ENCODE measurements around the gene ZNF776.
A peak's percentile ranks its signal among the peaks of the same experiment; 100 is the strongest.
"Not testable (repeated sequence)": the region's sequence is repeated elsewhere in the genome, so short reads cannot be mapped to it uniquely, and the experiment has no call there.

The ZNF776 gene

GRCh38 chr19:57746580-57747471 lies at the start of gene ZNF776:
Gene ZNF776 (plus strand): TSS chr19:57746815. CDS start chr19:57747059, 244 bp downstream.
- peak; percentile 61 to 82 (median 74) for DNase-seq (ENCODE audit: low read depth in 3 of 3)

DNA sequence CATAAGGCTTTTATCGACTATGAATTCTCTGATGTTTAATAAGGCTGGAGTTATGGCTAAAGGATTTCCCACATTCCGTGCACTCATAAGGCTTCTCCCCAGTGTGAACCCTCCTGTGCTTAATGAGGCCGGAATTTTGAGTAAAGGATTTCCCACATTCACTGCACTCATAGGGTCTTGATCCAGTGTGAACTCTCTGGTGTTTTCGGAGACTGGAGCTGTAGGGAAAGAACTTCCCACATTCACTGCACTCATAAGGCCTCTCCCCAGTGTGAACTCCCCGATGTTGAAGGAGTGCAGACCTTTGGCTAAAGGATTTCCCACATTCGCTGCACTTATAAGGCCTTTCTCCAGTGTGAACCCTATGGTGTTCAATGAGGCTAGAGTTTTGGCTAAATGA lies 45.0 kb upstream of the ZNF776 start:
- DNase-seq (ENCODE audit: low read depth in 3 of 3): no peak

GRCh38 chr19:57706346-57706745 lies 40.3 kb upstream of the ZNF776 start:
- DNase-seq (ENCODE audit: low read depth in 3 of 3): no peak

DNA sequence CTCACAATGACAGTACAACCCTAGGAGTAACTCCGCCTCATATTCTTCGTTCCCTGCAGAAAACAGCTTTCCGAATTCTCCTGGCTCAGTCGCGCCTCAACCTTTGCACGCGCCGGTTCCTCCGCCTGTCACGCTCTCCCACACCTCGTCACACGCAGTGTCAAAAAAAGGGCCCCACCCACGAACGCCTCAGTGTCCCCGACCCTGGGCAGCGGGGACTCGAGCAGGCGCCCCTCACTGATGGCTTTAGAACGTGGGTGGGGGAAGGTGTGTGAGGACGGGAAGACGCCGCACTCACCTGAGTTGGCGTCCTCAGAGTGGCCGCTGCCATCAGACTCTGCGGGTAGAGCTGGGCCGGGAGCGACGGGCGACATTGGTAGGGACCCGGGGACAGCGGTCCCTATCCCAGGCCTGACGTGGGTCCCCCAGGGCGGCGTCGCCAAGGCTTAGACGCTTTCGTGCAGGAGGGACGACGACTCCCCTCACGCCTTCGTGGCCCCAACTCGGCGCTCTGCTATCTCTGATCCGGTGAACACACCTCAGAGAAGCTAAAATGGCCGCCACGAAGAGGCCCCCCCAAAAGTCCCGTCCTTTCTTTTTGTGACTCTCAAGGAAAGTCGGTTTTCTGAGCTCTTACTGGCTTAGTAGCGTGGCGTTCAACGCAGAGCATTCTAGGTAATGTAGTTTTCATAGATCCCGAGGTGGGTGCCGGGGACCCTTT lies 37.8 kb upstream of the ZNF776 start, which contains the start of gene ZNF154:
TSS of gene ZNF154 (minus strand) at position 564 of the 721 bp plus-strand sequence. CDS start at position 331, 233 bp downstream.
- DNase-seq (ENCODE audit: low read depth in 3 of 3): peak in 1 of 3 experiments; percentile 7

- no peak for DNase-seq (ENCODE audit: low read depth in 3 of 3)
These were observed 37.0 kb upstream of the ZNF776 start for GRCh38 chr19:57709616-57710015.

DNA sequence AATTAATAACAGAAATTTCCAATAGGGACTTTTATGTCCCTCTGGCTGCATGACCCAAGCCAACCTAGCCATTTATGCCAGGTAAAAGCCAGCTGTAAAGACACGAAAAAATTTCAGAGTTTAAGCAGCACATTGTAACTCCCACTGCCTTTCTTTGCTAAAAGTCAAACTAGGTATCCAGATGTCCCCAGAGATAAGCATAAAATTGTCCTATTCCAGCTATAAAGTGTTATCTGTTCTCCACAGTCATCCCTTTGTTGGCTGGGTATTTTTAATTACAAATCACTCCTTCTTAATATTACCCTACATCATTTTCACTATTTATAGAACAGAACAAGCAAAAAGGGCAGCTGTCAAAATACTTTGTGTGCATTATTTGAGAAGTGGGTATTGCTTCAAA lies 34.4 kb upstream of the ZNF776 start:
- DNase-seq (ENCODE audit: low read depth in 3 of 3): no peak

DNA sequence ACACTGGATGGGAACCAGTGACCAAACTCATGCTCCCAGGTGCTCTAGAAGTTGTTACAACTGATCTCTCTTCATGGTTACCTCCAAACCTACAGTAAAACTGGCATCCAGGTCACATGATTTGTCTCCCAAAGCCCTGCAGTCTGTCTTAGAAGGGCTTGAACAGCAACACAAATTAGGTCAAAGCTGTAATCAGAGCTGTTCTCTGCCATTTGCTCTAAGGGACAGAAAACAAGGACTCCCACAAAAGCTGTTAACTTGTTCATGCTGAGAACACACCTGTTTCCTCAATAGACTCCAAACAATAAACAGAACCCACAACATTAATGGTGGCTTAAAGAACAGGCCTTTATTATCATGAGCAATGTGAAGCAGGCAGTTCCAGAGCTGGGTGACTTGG lies 27.2 kb upstream of the ZNF776 start:
- DNase-seq (ENCODE audit: low read depth in 3 of 3): no peak

DNA sequence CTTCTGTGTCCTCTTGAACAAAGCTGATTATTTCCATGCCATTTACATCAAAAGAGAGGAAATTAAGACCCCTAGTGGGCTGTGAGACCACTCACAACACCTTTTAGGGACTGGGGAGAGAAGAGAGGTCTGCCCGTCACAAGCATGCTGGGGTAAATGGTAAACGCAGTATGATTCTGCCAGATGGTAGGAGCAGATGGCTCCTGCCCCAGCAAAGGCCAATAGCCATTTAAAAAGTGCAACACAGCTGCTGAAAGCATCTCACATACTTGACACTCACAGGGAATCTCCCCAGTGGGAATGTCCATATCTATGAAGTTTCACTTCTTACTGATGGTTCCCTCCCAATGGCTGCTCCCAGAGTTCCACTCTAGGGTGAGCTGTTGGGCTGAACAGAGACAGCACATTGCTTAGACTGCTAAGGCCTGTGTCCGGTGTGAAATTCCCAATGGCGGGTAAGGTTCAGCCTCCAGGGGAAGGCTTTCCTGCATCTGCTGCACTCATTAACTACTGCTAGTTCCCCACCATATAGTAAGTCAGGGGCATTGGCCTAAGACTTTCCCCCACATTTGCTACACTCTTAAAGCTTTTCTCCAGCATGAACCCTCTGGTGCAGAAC lies 26.6 kb upstream of the ZNF776 start:
- no peak for DNase-seq (ENCODE audit: low read depth in 3 of 3)

GRCh38 chr19:57720878-57721277 lies 25.7 kb upstream of the ZNF776 start:
- DNase-seq (ENCODE audit: low read depth in 3 of 3): no peak

DNA sequence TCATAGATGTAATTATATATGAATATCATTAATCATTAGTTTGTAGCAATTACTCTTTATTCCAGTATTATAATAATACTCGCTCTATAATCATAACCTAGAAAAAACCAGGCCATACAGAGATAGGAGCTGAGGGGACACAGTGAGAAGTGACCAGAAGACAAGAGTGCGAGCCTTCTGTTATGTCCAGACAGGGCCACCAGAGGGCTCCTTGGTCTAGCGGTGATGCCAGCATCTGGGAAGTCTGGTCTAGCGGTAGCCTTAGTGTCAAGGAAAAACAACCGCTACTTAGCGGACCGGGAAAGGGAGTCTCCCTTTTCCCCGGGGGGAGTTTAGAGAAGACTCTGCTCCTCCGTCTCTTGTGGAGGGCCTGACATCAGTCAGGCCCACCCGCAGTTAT lies 8.3 kb upstream of the ZNF776 start:
- DNase-seq (ENCODE audit: low read depth in 3 of 3): peak in 1 of 3 experiments; percentile 34

GRCh38 chr19:57738770-57739169 lies 7.8 kb upstream of the ZNF776 start:
- DNase-seq (ENCODE audit: low read depth in 3 of 3): not testable (repeated sequence)

GRCh38 chr19:57747472-57747807 lies 825 bp downstream of the ZNF776 start:
- no peak for DNase-seq (ENCODE audit: low read depth in 3 of 3)

DNA sequence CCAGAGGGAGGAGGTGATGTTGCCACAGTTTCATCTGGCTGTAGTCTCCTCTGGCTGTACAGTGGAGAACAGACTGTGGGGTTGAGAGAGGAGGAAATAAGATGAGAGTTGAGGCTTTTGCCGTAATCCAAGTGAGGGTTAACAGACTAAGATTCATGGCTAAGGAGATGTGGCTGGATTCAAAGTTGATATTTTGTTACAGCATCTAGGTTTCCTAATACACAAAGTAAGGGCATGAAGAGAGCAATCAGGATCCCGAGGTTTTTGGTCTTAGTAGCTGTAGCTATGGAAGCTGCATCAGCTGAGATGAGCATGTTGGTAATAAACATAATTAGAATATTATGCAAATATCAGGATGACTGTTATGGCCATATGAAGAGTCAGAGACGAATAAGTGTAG lies 1.4 kb downstream of the ZNF776 start:
- no peak for DNase-seq (ENCODE audit: low read depth in 3 of 3)

- DNase-seq (ENCODE audit: low read depth in 3 of 3): no peak
These were observed 7.6 kb downstream of the ZNF776 start for GRCh38 chr19:57754091-57754673.

DNA sequence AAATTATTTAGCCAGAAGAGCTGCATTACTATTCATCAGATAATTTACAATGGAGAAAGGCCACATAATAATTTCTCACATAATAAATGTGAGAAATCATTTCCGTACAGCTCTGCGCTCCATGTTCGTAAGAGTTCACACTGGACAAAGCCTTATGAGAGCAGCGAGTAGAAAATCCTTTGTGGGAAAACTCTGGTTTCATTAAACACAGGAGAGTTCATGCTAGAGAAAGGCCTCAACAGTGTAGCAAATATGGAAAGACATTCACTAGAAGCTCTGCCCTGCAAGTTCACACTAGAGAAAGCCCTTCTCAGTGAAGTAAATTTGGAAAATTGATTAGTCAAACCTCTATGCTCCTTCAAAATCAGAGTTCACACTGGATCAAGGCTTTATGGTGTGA lies 8.4 kb downstream of the ZNF776 start:
- no peak for DNase-seq (ENCODE audit: low read depth in 3 of 3)

- DNase-seq (ENCODE audit: low read depth in 3 of 3): no peak
These were observed 11.3 kb downstream of the ZNF776 start for GRCh38 chr19:57757941-57758340.

DNA sequence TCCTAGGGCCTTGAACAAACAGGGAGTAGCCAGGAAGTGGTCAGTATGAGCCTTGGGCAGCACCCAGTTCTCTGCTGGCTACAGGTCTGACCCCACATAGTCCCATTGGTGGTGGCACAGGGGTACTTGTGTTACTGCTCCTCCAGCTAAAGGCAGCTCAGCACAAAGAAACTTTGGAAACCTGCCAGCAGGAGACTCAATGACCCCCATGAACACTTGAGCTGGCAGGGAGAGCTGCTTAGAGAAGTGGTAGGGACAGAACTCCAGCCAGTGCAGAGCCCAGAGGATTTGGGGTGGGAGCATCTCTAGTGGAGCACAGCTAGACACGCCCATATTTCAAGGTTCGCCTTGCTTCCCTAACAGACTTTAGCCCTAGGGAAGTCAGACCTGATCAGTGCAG lies 12.5 kb downstream of the ZNF776 start:
- DNase-seq (ENCODE audit: low read depth in 3 of 3): no peak

GRCh38 chr19:57769345-57770131 lies 22.9 kb downstream of the ZNF776 start, which contains the start of gene ZNF586:
Gene ZNF586 (plus strand): TSS chr19:57769676. CDS start chr19:57769843, 167 bp downstream.
- DNase-seq (ENCODE audit: low read depth in 3 of 3): peak; percentile 76 to 83 (median 77)

DNA sequence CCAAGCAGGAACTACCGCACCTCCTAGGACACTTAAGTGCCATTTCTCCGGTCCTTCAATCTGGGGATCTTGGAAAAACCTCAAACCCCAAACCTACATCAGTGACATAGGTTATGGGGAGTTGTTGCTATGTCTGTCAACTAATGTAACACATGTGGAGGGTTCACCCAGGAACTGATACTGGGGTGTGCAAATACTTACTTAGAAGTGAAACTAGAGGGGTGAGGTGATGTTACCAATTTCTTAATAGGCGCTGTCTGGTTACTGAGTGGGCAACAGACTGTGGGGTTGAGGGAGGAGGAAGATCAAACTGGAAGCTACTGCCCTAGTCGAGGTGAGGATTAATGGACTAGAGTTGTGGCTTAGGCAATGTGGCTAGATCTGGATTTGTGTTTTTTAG lies 24.8 kb downstream of the ZNF776 start:
- DNase-seq (ENCODE audit: low read depth in 3 of 3): no peak

DNA sequence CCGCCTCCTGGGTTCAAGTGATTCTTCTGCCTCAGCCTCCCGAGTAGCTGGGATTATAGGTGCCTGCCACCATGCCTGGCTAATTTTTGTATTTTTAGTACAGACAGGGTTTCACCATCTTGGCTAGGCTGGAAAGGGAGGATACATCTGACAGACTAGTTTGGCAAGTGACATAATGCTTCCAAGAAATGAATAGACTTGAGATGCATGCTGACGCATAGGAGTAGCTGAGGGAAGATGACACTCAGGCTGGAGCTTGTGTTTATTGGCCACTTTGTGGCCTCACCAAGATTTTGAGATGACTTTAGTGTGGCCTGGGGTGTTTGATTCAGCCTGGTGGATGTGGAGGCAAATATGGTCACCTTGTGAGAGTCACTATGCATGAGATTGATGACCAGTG lies 26.9 kb downstream of the ZNF776 start:
- no peak for DNase-seq (ENCODE audit: low read depth in 3 of 3)

- no peak for DNase-seq (ENCODE audit: low read depth in 3 of 3)
These were observed 30.2 kb downstream of the ZNF776 start for GRCh38 chr19:57776764-57777296.
